NAMALWA (cell line): ENCODE measurements around the gene HTD2.
"Not testable (repeated sequence)": the region's sequence is repeated elsewhere in the genome, so short reads cannot be mapped to it uniquely, and the experiment has no call there.

Experiments used
- DNase-seq: peaks from one replicate; pipeline ENCODE4 v3.0.0-alpha.2; 2015; ENCODE audit warnings: low spot score

The HTD2 gene

DNA sequence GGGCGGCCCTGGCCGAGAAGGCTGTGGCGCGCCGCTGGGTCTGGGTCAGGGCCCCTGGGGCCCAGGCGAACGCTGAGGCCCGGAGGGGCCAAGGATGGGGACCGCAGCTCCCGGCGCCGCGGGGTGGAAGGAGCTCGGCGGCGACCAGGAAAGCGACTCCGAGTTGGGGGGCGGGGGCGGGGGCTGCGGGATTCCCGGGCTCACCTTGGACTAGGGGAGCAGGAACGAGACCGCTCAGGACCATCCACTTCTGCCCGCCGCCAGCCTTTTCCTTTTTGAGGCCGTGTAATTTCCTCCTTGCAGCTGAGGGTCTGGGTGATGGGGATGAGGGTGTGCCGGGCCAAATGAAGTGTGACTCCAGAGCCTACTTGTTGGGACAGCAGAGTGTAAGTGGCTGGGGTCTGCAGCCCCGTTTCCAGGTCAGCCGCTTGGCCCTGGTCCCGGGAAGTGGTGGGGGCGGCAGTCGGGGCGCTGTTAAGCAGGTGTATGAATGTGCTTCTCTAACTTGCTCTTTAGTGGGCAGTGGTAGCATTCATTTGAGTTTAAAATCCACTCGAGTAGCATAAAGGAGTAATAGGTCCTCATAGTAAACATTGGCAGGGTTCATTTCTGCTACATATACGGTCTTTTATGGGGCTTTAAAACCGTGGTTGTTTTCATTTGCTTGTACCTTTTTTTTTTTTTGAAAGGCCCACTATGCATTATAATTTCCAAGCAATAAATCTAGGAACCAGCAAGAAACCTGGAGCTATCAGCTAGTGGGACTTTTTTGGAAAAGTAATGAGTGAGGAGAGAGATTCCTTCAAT, 27.1 kb downstream of the HTD2 start:
- DNase-seq = peak; percentile 50

DNA sequence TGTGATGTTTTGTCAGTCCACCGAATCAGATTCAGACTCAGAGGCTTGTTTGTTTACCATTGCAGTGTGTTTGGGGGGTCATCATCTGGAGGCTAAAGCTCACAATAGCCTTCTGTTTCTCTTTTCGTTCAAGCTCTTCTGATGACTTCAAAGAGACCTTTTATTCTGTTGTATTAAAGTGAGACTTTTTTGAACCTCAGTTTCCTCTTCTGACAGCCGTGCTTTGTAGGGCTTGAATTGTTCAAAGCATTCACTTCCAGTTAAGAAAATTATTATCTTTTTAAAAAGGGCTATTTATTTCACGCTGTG, 27.6 kb downstream of the HTD2 start:
- DNase-seq = peak; percentile 29

DNA sequence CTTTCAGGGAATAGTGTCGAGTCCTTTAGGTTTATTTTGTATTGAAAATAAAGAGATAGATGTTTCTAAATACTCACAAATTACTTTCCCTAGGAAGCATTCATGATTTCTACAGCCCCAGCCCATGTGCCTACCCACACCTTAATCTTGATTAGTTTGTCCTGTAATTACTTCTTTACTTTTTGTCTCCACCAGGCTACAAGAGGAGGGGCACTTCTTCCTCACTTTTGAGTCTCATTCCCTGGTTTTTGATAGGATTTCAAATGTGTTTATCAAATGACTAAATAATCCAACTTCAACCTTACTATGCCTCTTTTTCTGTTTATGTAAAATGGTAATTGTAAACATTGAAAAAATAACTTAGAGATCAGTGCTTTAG, 28.2 kb downstream of the HTD2 start:
- DNase-seq = peak; percentile 31

DNA sequence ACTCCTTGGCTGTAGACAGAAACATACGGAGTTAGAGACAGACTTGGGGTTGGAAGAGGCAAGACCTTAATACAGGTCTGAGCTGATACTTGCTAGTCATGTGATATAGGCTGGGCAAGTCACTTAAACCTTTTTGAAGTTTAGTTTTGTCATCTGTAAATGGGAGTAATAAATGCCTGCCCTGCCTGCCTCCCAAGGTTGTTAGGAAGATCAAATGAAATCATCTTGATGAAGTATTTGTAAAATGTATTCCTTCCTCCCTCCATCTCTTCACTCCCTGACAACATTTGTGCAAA, 29.3 kb downstream of the HTD2 start:
- no peak for DNase-seq

DNA sequence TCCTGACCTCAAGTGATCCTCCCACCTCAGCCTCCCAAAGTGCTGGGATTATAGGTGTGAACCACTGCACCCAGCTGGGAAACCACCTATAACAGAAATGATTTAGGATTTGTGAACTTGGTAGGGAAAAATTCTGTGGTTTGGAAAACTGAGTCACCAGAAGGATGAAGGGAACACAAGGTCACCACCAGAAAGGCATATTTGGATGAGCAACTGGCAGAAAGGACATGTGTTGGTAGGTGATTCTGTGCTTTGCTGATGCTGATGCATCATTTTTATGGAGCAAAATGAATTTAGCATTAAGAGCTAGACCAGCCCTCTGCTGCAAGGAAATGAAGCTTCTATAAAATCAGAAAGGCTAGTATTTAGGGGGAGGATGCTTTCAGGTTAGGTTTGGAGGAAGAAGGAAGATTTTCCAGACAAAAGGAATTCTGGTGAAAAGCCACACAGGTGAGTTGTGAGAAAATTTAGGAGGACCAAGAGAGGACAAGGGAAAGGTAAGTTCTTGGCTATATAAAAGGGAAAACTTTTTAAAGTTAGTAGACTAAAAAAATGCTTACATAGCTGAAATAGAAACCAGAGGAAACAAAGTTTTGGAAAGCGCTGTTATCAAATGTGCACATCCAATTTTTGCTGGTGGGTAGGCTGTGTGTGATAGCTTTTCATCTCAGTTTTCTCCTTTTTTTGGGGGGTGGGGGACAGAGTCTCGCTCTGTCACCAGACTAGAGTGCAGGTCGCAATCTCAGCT, 30.0 kb downstream of the HTD2 start:
- no peak for DNase-seq

DNA sequence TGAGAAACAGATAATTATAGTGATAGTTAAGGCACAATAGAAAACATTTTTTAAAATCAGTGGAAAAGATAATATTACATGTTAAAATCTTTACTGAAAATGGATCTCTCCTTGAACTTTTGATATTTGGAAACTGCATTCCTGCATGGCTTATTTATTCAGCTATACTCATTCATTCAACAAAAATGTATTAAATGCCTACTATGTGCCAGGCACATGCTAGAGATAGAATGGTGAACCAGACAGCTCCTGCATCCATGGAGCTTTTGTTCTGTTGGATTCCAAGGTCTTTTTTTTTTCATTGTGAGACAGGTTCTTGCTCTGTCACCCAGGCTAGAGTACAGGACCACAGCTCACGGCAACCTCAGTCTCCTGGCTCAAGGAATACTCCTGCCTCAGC, 30.9 kb downstream of the HTD2 start:
- DNase-seq = no peak

DNA sequence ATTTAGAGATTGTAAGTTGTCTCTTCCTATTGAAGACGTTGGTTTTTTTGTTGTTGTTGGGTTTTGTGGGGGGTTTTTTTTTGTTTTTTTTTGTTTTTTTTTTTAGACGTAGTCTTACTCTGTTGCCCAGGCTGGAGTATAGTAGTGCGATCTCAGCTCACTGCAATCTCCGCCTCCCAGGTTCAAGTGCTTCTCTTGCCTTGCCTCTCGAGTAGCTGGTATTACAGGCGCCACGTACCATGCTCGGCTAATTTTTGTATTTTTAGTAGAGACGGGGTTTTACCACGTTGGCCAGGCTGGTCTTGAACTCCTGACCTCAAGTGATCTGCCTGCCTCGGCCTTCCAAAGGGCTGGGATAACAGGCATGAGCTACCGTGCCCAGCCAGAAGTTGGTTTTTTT, 32.8 kb downstream of the HTD2 start:
- not testable (repeated sequence) for DNase-seq

DNA sequence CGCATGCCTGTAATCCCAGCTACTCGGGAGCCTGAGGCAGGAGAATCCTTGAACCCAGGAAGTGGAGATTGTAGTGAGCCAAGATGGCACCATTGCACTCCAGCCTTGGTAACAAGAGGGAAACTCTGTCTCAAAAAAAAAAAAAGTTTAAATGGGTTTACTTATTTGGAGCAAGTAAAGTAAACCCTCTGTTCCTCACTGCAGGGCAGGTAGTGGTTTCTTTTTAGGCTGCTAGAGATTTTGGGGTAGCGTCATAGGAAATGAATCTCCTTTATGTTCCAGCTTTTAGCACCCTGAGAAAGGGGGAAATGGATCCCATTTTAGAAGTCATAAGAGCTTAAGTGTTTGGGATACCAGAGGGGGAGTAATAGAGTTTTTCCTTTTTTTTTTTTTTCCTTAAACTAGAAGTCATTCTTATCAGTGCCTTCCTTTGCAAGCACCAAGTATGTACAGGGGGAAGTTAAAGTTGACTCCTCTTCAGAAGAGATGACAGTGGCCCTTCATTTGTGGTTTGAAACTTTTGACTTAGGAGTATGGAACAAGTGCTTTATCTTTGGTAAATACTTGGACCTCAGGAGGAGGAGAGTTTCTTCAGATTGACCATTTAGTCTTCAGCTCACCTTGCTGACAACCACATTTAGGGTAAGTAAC, 34.4 kb downstream of the HTD2 start:
- no peak for DNase-seq

DNA sequence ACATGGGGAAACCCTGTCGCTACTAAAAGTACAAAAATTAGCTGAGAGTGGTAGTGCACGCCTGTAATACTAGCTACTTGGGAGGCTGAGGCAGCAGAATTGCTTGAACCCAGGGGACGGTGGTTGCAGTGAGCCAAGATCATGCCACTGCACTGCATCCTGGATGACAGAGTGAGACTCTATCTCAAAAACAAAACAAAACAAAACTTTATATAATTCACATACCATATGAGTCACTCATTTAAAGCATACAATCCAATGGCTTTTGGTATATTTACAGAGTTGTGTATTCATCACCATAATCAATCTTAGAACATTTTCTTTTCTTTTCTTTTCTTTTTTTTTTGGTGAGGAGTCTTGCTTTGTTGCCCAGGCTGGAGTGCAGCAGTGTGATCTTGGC, 35.1 kb downstream of the HTD2 start:
- no peak for DNase-seq

DNA sequence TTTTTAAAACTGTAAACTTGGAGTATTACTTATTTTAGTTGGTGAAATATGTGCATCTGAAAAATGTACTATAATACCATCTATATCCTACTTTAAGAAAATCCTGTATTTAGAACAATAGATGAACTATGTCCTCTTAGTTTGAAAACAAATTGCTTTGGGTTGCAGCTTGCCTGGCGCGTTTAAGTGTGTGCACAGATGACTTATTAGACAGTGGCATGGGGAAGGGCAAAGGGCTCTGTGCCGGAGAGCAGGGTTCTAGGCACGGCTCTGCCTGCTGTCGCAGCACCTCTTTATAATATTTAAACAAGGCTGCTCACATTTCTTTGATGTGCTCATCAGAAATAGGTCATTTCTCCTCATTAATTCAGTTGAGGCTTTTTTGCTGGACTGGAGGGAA, 36.4 kb downstream of the HTD2 start:
- no peak for DNase-seq

DNA sequence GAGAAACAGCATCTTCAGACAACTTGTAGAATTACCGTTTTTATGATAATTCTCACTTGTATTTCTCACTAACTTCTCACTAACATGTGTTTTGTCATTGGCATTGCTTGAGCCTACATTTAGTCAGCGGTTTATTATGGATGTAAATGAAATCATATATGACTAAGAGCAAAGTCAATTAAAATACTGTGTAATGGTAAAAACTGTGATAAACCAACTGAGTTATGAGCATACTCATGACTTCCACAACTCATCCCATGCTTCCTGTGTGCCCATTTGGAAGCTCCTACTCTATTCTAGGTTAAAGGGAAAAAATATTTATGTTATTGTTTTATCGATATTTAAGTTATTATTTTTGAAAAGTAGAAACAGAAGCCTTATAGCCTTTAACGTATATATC, 39.1 kb downstream of the HTD2 start:
- DNase-seq = no peak

DNA sequence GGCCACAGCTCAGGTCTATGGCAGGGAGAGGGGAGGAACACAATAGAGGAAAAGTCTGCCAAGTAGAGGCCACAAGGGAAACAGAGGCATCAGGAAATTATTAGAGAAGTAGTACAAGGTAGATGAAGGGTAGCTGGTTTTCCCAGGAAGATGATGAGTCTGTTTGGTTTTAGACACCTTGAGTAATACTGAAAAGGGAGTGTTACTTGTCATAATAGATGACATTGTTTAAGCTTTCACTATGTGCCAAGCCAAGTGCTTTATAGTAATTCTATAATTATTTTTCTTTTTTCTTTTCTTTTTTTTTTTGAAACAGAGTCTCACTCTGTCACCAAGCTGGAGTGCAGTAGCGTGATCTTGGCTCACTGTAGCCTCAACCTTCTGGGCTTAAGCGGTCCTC, 40.0 kb downstream of the HTD2 start:
- DNase-seq = no peak

DNA sequence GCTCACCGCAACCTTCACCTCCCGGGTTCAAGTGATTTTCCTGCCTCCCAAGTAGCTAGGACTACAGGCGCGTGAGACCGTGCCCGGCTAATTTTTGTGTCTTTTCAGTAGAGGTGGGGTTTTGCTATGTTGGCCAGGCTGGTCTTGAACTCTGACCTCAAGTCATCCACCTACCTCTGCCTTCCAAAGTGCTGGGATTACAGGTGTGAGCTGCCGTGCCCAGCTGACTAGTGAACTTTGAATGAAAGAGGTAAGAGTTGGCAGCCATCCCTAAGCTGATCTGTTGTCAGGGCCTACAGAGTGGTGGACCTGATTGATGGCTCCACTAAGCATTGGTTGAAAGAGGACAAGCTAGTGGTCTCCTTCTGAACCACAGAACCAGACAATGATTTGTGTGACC, 41.7 kb downstream of the HTD2 start:
- DNase-seq = no peak

DNA sequence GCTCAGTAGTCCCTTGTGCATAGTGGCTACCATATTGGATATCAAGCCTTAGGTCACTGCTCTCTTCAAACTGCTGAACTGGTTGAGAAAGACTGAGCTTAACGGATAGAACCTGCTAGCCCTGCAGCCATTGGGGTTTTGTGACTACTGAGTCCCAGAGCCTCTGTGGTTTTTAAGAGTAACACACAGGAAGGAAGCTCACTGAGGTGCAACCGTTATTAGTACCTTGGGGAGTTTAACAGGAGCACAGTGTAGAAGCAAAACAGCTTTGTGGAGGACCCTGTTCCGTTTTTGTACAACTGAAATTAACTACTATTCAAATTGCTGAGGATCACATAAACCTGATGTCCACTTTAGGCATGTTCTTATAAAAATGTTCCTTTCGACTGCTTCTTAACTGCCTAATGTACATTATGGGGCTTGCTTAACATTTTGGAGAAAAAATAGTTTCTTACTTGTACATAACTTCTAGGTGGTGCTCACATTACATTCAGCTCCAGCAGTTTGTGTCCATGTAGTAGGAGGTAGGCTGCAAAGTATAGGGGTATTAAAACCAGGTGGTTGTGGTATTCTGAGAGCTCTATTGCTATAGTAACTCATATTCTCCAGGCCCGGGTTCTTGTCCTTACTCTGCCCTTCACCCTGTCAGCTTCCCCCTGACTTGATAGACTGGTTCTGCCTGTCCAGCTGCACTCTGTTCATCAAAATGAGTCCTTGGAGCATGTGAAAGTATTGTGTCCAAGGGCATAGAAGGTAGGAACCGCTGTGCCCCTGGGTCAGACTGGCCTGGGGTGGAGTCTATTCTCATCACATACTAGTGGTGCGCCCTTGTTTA, 43.7 kb downstream of the HTD2 start:
- peak; percentile 86 for DNase-seq

DNA sequence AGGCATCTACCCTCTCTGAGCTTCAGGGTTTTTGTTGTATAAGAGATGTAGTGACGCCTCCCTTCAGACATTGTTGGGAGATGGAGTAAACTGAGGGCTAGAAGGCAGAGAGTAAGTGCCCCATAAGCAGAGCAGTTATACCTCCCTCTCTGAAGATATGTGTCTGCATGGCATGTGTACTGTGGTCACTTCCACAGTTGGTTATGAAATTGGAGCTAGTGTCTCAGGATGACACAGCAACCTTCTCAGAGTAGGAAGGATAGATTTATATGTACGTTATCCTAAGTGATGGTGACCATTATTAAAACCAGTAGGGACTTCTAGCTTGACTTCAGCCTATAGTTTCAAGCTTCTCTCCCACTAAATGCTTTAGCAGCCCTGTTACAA, 44.3 kb downstream of the HTD2 start:
- no peak for DNase-seq

DNA sequence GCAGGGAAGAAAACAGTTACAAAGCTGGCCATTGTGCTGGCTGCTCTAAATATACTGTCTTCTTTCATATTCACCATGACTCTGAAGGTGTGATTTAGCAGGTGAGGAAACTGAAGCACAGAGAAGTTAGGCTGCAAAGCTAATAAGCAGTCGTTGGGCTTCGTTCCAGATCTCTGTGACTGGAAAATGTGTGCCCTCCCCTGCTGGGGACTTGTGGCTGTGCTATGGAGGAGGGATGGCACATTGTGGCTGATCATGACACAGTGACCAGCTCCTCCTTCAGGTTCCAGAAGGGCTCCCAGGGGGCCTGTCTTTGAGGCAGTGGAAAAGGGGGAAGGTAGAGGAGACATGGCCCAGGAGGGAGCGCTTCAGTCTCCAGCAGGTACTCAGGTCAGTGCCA, 45.6 kb downstream of the HTD2 start:
- peak; percentile 53 for DNase-seq

DNA sequence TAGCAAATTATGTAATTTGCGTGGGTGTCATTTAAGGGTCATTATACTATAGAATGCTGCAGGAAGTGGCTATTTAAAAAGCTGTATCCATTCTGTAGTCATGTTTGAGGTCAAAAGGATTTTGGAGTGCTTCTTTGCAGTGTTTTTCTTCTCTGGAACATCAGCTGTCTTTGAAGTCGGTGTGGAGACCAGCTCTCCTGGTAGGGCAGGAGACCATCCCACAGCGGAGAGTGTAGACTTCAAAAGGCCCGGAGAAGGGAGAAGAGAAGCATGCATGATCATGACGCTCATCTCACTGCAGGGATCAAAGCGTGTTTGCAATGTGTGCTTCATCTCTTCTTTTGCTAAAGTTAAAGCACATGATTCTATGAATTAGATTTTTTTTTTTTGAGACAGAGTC, 46.3 kb downstream of the HTD2 start:
- DNase-seq = no peak

DNA sequence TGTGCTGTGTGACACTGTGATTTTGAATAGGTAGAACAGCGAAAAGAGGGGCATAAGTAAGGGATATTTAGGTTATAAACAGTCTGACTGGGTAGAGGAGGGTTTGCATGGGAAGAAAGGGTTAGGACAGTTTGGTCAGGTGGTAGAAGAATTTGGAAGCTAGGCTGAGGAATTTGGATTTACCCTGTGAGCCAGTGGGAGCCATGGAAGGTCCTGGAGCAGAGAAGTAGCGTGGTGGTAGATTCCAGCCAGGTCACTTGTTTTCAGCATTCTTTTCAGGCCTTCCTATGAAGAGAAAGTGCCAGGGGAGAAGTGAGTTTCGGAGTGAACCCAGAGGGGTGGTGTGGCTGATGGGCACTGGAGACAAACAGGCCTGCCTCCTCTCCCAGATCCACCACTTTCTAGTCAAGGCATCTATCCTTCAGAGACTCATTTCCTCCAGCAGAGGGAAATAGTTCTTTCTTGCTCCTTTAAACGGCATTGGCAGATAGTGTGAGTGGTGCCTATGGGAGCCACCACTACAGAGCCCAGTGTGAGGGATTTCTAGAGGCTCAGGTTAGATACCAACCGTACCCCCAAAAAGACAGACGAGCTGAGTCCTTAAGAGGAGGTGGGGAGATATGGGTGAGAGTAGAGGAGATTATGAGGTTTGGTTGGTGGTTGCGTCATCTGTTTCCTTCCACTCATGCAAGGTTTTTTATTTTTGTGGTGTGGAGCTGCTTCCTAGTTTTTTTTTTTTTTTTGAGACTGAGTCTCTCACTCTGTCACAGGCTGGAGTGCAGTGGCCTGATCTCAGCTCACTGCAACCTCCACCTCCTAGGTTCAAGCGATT, 47.6 kb downstream of the HTD2 start:
- peak; percentile 61 for DNase-seq

DNA sequence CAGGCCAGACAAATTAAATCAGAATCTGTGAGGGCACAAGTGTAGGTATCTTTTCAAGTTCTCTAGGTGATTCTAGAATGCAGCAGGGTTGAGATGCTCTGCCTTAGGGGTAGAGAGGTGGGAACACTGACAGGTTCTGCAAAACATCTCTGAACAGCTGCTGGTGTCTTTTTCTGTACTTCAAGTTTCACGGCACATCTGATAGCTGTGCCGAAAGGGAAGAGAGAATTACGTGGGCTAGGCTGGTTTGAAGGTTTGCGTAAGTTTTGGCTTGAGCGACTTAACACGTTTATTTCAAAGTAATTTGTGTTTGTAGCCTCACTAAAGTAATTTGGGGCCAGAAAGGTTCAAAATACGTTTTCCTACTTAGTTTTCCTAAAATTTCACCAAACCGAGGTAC, 48.9 kb downstream of the HTD2 start:
- peak; percentile 78 for DNase-seq

DNA sequence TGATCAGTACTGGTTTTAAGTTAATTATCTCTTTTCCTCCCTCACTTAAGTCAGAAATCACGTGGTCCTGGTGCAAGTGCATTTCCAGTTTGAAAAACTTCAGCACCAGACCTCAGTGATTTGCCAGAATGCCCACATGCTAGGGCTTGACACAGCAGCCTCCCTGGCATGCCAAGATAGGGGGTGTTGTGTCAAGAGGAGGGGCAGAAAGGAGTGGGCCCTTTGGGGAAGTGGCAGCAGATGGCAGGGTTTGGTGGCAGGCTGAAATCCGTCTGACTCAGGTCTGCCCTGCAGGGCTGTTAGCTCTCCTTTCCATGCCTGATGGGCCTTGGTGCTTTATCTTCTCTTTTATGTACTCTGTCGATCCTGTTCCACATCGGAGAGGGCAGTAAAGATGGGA, 49.7 kb downstream of the HTD2 start:
- peak; percentile 52 for DNase-seq

DNA sequence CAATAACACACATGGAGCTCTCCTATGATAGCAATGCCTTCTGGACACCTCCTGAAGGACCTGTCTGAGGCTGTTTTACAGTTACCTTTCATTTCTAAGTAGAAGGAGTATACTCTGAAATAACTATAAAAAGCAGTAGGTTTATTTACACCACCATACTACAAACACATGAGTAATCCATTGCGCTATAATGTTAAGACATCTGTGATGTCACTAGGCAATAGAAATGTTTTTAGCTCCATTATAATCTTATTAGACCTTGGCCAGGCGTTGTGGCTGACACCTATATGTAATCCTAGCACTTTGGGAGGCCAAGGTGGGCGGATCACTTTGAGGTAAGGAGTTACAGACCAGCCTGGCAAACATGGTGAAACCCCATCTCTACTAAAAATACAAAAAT, 51.1 kb downstream of the HTD2 start:
- DNase-seq = no peak

DNA sequence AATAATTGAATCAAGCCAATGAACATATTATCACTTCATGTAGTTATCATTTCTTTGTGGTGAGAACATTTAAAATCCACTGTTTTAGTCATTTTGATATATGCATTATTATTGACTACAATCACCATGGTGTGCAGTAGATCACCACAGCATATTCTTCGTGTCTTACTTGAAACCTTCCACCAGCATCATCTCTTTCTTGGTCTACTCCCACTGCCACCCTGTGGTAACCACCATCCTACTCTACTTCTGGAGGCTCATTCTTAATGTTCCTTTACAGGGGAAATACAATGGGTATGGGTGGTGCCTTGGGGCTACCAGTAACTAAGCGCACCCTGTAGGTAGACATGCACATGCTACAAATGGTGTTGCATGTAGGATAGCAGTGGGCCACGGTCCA, 51.8 kb downstream of the HTD2 start:
- no peak for DNase-seq
